Esophagus muscularis mucosa (tissue), 4 donors: Measurements from ENCODE around the gene WWOX. TPM values are rescaled to one million over a fixed set of nuclear protein-coding genes. Genes with fewer than 3 reads are reported as not detected.

Experiments used
- DNase-seq: peaks from one replicate; pipeline ENCODE4 v3.0.0-alpha.2; 2017; ENCODE audit errors: extremely low spot score
- H3K27ac ChIP-seq, 4 donors: fragments of 200-600 bp; sonication (generic); replicated peaks in 1 of 4; 1 replicate in 3 of 4; 2 replicates in 1 of 4; pipeline ENCODE4 v1.5.1; 2016 to 2019; ENCODE audit warnings: mild to moderate bottlenecking in 1 of 4
- H3K27me3 ChIP-seq, 4 donors: fragments of 200-600 bp; sonication (generic); one replicate each; pipeline versions ENCODE4 v1.5.1 to v1.6.0; 2016 to 2019
- H3K36me3 ChIP-seq, 4 donors: fragments of 200-600 bp; sonication (generic); one replicate each; pipeline ENCODE4 v1.5.1; 2016 to 2019
- H3K4me1 ChIP-seq, 4 donors: fragments of 200-600 bp; sonication (generic); one replicate each; pipeline ENCODE4 v1.5.1; 2016 to 2019
- H3K4me3 ChIP-seq, 4 donors: fragments of 200-600 bp; sonication (generic); 1 replicate in 2 of 4; 2 replicates in 2 of 4; pipeline ENCODE4 v1.5.1; 2016 to 2019; ENCODE audit warnings: mild to moderate bottlenecking in 4 of 4, moderate library complexity in 1 of 4
- H3K9me3 ChIP-seq, 4 donors: fragments of 200-600 bp; sonication (generic); 1 replicate in 3 of 4; 2 replicates in 1 of 4; pipeline ENCODE4 v1.5.1; 2016 to 2019
- CTCF ChIP-seq, 3 experiments: fragments of 200-600 bp in 2 of 3; fragments of 450-650 bp in 1 of 3; sonication (generic) in 2 of 3; IDR thresholded peaks; one replicate each; pipeline ENCODE4 v1.5.1; 2017 to 2019; ENCODE audit warnings: antibody characterized with exemption in 3 of 3, mild to moderate bottlenecking in 2 of 3, moderate library complexity in 1 of 3
- EP300 ChIP-seq: sonication (generic); formaldehyde crosslinking; IDR thresholded peaks from one replicate; pipeline ENCODE4 v1.6.1; 2017; ENCODE audit warnings: antibody characterized with exemption
- POLR2A ChIP-seq: fragments of 450-650 bp; IDR thresholded peaks from one replicate; pipeline ENCODE4 v1.6.1; 2017; ENCODE audit warnings: antibody characterized with exemption, moderate library complexity, mild to moderate bottlenecking, low read depth
- POLR2AphosphoS5 ChIP-seq, 2 donors: sonication (generic); formaldehyde crosslinking; IDR thresholded peaks; one replicate each; pipeline ENCODE4 v1.6.1; 2017; ENCODE audit warnings: antibody characterized with exemption in 2 of 2
- WGBS: methylation state at CpG from one replicate; pipeline ENCODE4 v1.1.5; 2018; 5-methylcytosine and 5-hydroxymethylcytosine counted together
- intact Hi-C: fragments of 100-400 bp; cut with DNase I; formaldehyde crosslinking; loops from one replicate; pipeline ENCODE4 v1.15.1; 2023
- total RNA-seq, 4 donors: library from RNA; depleted of rRNA; stranded (reverse); fragments of >200 nt; gene quantifications; one replicate each; pipeline versions ENCODE4 v1.1.0 to v1.2.1, GENCODE V29; 2016

WWOX gene
- total RNA-seq, 4 donors from 2014 or later: 14.4 to 27.8 (median 15.4) TPM

DNA sequence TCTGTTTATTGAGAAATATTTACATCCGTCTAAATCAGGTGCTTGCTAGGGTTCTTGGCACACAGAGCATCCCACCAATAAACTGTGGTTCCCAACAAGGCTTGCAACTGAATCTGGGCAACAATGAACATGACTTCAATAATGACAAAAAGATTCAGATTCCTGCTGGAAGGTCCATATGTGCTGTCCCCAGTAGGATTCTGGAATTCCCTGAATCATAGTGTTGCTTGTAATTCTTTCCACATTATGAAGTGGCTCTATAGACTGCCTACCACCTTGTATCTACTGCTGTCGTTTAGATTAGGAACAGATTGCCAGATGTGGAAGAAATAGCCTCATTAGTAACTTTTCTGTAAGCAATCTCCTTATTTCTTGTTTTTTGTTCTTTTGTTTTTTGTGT is 265.9 kb downstream of the WWOX start:
- no peak overlapping the region for H3K4me3 ChIP-seq
- TF ChIP-seq POLR2AphosphoS5 (IDR thresholded peaks at IDR 0.05): no peak
- no peak for TF ChIP-seq CTCF (IDR thresholded peaks at IDR 0.05)
- no peak for TF ChIP-seq POLR2A
- no peak for TF ChIP-seq EP300
- no peaks in the 10 kb centered on the region for H3K36me3 ChIP-seq
- 87% methylated on average over 2 of the region's 2 CpGs for WGBS
- DNase-seq: no peak
- no peak overlapping the region for H3K27ac ChIP-seq
- peaks cover 0 to 17% (median 9%) of the 10 kb centered on the region in 4 donors for H3K4me1 ChIP-seq
- no peaks in the 10 kb centered on the region for H3K9me3 ChIP-seq
- intact Hi-C loops: no loop called here
- no peaks in the 10 kb centered on the region for H3K27me3 ChIP-seq

- Histone ChIP-seq H3K9me3 (peaks cover 0 to 5% (median 0%) of the 10 kb centered on the region in 4 donors), H3K36me3 (no peaks in the 10 kb centered on the region), H3K27me3 (no peaks in the 10 kb centered on the region), H3K27ac (no peak overlapping the region), H3K4me3 (no peak overlapping the region), H3K4me1 (peaks cover 0 to 9% (median 2%) of the 10 kb centered on the region in 4 donors)
- DNase-seq: no peak
- intact Hi-C loops: no loop called here
- 85% methylated on average over 10 of the region's 10 CpGs for WGBS
- no peak for TF ChIP-seq EP300
- TF ChIP-seq CTCF (IDR thresholded peaks at IDR 0.05): no peak
- TF ChIP-seq POLR2A: no peak
- TF ChIP-seq POLR2AphosphoS5 (IDR thresholded peaks at IDR 0.05): no peak
Measured at GRCh38 chr16:78368121-78369102, 269.0 kb downstream of the WWOX start.

- 72% methylated on average over 3 of the region's 3 CpGs for WGBS
- TF ChIP-seq EP300 (no peak), POLR2A (no peak), POLR2AphosphoS5 (IDR thresholded peaks at IDR 0.05) (no peak), CTCF (IDR thresholded peaks at IDR 0.05) (no peak)
- intact Hi-C loops: no loop called here
Measured at GRCh38 chr16:78372277-78372676, 272.8 kb downstream of the WWOX start.

GRCh38 chr16:78375055-78375679 is 275.7 kb downstream of the WWOX start:
- no peak overlapping the region for H3K27ac ChIP-seq
- 89% methylated on average over 15 of the region's 15 CpGs for WGBS
- no peak for TF ChIP-seq CTCF (IDR thresholded peaks at IDR 0.05)
- TF ChIP-seq EP300: no peak
- no peak for TF ChIP-seq POLR2AphosphoS5 (IDR thresholded peaks at IDR 0.05)
- TF ChIP-seq POLR2A: no peak
- peaks cover 0 to 5% (median 0%) of the 10 kb centered on the region in 4 donors for H3K9me3 ChIP-seq
- no peak overlapping the region for H3K4me3 ChIP-seq
- H3K4me1 ChIP-seq: no peaks in the 10 kb centered on the region
- H3K27me3 ChIP-seq: no peaks in the 10 kb centered on the region
- no peaks in the 10 kb centered on the region for H3K36me3 ChIP-seq
- intact Hi-C loops: no loop called here
- DNase-seq: no peak

More at GRCh38 chr16:78372277-78372676, 272.8 kb downstream of the WWOX start:
- no peaks in the 10 kb centered on the region for H3K27me3 ChIP-seq
- no peaks in the 10 kb centered on the region for H3K4me1 ChIP-seq
- no peak overlapping the region for H3K4me3 ChIP-seq
- no peak for DNase-seq
- peaks cover 0 to 5% (median 0%) of the 10 kb centered on the region in 4 donors for H3K9me3 ChIP-seq
- no peak overlapping the region for H3K27ac ChIP-seq
- no peaks in the 10 kb centered on the region for H3K36me3 ChIP-seq
